IPS-20b (cell line): ENCODE measurements around the gene MALRD1.
"Not testable (repeated sequence)": the region's sequence is repeated elsewhere in the genome, so short reads cannot be mapped to it uniquely, and the experiment has no call there.

Experiments used
- H3K27ac ChIP-seq: one replicate; pipeline ENCODE4 v1.5.1; 2013; ENCODE audit warnings: low read length
- H3K27me3 ChIP-seq: 2 replicates; pipeline ENCODE4 v1.6.1; 2013; ENCODE audit warnings: mild to moderate bottlenecking, low read length, inconsistent platforms; ENCODE audit not compliant: insufficient read depth
- H3K36me3 ChIP-seq: 2 replicates; pipeline ENCODE4 v1.6.1; 2013; ENCODE audit warnings: low read depth, mild to moderate bottlenecking, inconsistent platforms, low read length, moderate library complexity; ENCODE audit not compliant: insufficient read depth
- H3K4me1 ChIP-seq: 2 replicates; pipeline ENCODE4 v1.6.1; 2013; ENCODE audit warnings: mild to moderate bottlenecking, control low read depth, inconsistent platforms, low read length, moderate library complexity; ENCODE audit not compliant: insufficient read depth
- H3K4me3 ChIP-seq: 2 replicates; pipeline ENCODE4 v1.5.1; 2013; ENCODE audit warnings: mild to moderate bottlenecking, low read length, inconsistent platforms
- H3K9ac ChIP-seq: 2 replicates; pipeline ENCODE4 v1.6.1; 2013; ENCODE audit warnings: low read depth, mild to moderate bottlenecking, inconsistent platforms, low read length, moderate library complexity
- H3K9me3 ChIP-seq: 2 replicates; pipeline ENCODE4 v1.6.1; 2013; ENCODE audit warnings: mild to moderate bottlenecking, low read depth, low read length, inconsistent platforms; ENCODE audit not compliant: insufficient read depth

Gene MALRD1

DNA sequence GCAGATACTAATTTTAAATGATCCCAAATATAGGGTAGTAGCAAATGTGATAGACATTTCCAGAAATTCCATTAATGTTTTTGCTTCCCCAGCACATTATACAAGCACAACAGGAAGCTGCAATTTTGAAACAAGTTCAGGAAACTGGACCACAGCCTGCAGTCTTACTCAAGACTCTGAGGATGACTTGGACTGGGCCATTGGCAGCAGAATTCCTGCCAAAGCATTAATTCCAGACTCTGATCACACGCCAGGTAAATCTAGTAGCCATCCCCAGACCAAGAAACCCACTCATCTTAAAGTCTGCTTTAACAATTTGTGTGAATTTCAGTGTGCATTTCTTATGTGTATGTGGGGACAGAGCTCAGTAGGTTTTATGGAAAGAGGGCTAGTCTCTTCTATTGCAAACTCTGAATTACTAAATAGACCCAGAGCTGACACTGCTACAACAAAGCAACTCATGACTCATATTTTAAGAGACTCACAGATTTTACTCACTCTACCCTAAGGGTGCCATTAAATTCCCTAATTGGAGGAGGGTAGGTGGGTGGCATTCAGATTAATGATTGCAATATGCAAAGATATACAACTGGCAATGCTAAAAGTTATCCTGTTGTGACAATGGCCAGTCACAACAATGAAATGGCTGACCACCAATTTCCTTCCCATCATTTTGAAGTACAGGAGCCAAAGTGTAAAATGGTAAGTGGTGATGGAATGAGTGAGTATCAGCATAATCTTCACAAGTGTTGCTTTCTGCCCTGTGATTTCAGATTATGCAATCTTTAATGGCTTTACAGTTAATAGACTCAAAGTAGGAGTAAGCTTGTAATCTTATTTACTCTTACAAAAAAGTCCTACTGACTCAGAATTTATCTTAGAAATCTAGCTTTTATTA lies 450.0 kb downstream of the MALRD1 start:
- H3K9ac ChIP-seq: no peak overlapping the region
- H3K27ac ChIP-seq: no peak overlapping the region
- H3K4me1 ChIP-seq: peaks cover 3% of the 10 kb centered on the region; the same call in 1 of the 2 replicates
- no peaks in the 10 kb centered on the region for H3K27me3 ChIP-seq
- no peaks in the 10 kb centered on the region for H3K36me3 ChIP-seq
- H3K4me3 ChIP-seq: no peak overlapping the region
- no peaks in the 10 kb centered on the region for H3K9me3 ChIP-seq

DNA sequence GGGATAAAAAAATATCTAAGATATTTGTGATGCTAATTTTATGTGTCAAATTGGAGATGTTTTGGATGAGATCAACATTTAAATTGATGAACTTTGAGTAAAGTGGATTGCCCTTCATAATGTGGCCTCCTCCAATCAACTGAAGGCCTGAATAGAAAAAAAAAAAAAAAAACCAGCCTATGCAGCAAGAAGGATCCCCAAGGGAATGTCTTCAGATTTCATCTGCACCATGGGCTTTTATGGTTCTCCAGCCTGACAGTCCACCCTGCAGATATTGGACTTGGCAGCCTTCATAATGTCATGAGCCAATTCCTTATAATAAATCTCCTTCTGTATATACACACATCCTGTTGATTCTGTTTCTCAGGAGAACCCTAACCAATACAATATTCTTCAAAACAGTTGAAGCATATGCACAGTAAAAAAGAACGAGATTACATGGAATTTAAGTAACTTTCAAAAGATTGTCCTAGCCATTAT lies 450.7 kb downstream of the MALRD1 start:
- H3K27ac ChIP-seq: no peak overlapping the region

DNA sequence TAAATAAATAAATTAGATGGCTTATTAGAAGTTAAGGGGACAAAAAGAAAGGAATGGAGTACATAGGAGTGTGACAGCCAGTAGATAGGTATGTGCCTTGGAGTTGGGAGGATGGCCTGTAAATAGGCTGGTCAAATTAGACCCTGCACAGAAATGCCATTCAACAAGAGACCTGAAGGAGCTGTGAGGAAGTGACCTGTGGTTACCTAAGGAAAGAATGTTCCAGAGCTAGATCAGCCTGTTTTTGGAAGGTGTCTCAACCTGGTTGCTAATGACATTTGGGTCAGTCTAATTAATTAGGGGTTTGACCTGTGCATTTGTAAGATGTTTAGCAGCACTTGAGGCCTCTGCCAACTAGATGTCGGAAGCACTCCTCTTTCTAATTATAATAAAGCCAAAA lies 452.4 kb downstream of the MALRD1 start:
- H3K27me3 ChIP-seq: no peaks in the 10 kb centered on the region
- no peaks in the 10 kb centered on the region for H3K9me3 ChIP-seq
- no peak overlapping the region for H3K27ac ChIP-seq
- no peaks in the 10 kb centered on the region for H3K4me1 ChIP-seq
- H3K9ac ChIP-seq: no peak overlapping the region
- H3K4me3 ChIP-seq: no peak overlapping the region
- H3K36me3 ChIP-seq: no peaks in the 10 kb centered on the region

More for the DNA sequence above, 450.7 kb downstream of the MALRD1 start:
- Histone ChIP-seq H3K4me1 (peaks cover 3% of the 10 kb centered on the region; the same call in 1 of the 2 replicates), H3K9me3 (no peaks in the 10 kb centered on the region), H3K9ac (no peak overlapping the region), H3K36me3 (no peaks in the 10 kb centered on the region), H3K4me3 (no peak overlapping the region), H3K27me3 (no peaks in the 10 kb centered on the region)

GRCh38 chr10:19505320-19506312 lies 457.0 kb downstream of the MALRD1 start:
- Histone ChIP-seq H3K4me1 (peaks cover 9% of the 10 kb centered on the region; the same call in 1 of the 2 replicates), H3K9ac (no peak overlapping the region), H3K9me3 (no peaks in the 10 kb centered on the region), H3K36me3 (no peaks in the 10 kb centered on the region), H3K27ac (no peak overlapping the region), H3K27me3 (no peaks in the 10 kb centered on the region), H3K4me3 (no peak overlapping the region)

DNA sequence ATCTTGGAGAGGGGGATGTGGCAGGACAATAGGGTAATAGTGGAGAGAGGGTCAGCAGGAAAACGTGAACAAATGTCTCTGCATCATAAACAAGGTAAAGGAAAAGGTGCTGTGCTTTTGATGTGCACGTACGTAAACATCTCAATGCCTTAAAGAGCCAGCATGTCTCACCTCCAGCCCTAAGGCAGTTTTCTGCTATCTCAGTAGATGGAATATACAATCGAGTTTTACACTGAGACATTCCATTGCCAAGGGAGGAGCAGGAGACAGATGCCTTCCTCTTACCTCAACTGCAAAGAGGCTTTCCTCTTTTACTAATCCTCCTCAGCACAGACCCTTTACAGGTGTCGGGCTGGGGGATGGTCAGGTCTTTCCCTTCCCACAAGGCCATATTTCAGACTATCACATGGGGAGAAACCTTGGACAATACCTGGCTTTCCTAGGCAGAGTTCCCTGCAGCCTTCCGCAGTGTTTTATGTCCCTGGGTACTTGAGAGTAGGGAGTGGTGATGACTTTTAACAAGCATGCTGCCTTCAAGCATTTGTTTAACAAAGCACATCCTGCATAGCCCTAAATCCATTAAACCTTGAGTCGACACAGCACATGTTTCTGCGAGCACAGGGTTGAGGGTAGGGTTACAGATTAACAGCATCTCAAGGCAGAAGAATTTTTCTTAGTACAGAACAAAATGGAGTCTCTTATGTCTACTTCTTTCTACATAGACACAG lies 461.6 kb downstream of the MALRD1 start:
- not testable (repeated sequence) for H3K36me3 ChIP-seq, H3K27me3 ChIP-seq, H3K4me3 ChIP-seq, H3K9ac ChIP-seq, H3K9me3 ChIP-seq, H3K27ac ChIP-seq
- H3K4me1 ChIP-seq: peaks cover 15% of the 10 kb centered on the region; the same call in 1 of the 2 replicates

GRCh38 chr10:19518109-19518508 lies 469.5 kb downstream of the MALRD1 start:
- H3K27ac ChIP-seq: no peak overlapping the region
- H3K36me3 ChIP-seq: no peaks in the 10 kb centered on the region
- H3K4me1 ChIP-seq: no peaks in the 10 kb centered on the region
- H3K4me3 ChIP-seq: no peak overlapping the region
- no peak overlapping the region for H3K9ac ChIP-seq
- H3K27me3 ChIP-seq: no peaks in the 10 kb centered on the region
- peaks cover 14% of the 10 kb centered on the region for H3K9me3 ChIP-seq

GRCh38 chr10:19518632-19519031 lies 470.0 kb downstream of the MALRD1 start:
- H3K4me1 ChIP-seq: no peaks in the 10 kb centered on the region
- H3K4me3 ChIP-seq: no peak overlapping the region
- no peak overlapping the region for H3K27ac ChIP-seq
- H3K9ac ChIP-seq: no peak overlapping the region
- H3K27me3 ChIP-seq: no peaks in the 10 kb centered on the region
- H3K9me3 ChIP-seq: peaks cover 14% of the 10 kb centered on the region
- H3K36me3 ChIP-seq: no peaks in the 10 kb centered on the region

DNA sequence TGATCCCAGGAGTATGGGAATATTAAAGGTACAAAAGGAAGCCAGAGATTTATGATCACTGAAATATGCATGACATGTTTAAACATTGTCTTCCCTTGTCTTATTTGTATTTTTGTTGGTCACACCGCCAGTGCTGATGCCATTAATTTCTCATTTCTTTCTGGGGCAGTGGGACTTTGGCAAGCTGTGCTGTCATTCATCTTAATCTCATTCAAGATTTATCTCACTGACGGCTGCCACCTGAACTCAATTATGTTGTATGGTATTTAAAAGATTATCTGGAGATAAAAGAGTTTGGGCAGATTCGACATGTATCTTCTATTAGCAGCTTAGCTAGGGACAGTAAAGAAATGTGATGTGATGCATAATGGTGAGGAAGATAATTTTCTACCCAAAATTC lies 482.7 kb downstream of the MALRD1 start:
- no peak overlapping the region for H3K4me3 ChIP-seq
- no peaks in the 10 kb centered on the region for H3K9me3 ChIP-seq
- H3K27me3 ChIP-seq: no peaks in the 10 kb centered on the region
- no peak overlapping the region for H3K27ac ChIP-seq
- H3K36me3 ChIP-seq: no peaks in the 10 kb centered on the region
- H3K4me1 ChIP-seq: no peaks in the 10 kb centered on the region
- no peak overlapping the region for H3K9ac ChIP-seq

DNA sequence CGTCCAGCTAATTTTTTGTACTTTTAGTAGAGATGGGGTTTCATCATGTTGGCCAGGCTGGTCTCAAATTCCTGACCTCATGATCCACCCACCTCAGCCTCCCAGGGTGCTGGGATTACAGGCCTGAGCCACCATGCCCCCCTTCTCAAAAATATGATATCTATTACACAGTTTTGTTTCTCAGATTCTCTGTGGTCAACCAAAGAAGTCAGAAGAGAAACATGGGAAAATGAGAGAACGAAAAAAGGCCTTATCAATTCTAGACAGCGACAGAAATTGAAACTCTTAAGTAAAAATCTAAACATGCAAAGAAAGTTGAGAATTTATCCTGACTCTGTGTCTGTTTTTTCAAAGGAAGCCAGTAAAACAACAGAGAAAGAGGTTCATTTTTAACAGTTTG lies 483.8 kb downstream of the MALRD1 start:
- Histone ChIP-seq H3K27ac (no peak overlapping the region), H3K4me1 (no peaks in the 10 kb centered on the region), H3K9me3 (no peaks in the 10 kb centered on the region), H3K9ac (no peak overlapping the region), H3K36me3 (no peaks in the 10 kb centered on the region), H3K27me3 (no peaks in the 10 kb centered on the region), H3K4me3 (no peak overlapping the region)

DNA sequence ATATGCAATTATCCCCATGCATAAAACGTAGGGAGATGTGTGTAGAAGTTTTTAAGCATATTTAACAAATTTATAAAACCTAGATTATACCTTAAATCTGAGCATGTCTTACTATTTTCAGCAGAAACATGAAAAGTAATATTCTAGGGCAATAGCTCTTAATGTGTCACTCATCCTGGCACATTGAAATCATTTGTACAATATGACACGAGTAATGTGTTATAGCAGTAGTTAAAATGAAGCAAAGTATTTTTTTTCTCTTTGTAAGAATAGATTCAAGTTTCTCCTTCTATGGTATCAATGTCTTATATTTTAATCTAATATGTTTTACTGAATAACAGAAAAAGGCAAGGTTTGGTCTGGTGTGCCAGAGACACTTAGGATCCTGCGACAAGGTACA lies 492.7 kb downstream of the MALRD1 start:
- no peak overlapping the region for H3K9ac ChIP-seq
- no peaks in the 10 kb centered on the region for H3K27me3 ChIP-seq
- no peak overlapping the region for H3K4me3 ChIP-seq
- no peaks in the 10 kb centered on the region for H3K4me1 ChIP-seq
- no peak overlapping the region for H3K27ac ChIP-seq
- H3K36me3 ChIP-seq: no peaks in the 10 kb centered on the region
- no peaks in the 10 kb centered on the region for H3K9me3 ChIP-seq

DNA sequence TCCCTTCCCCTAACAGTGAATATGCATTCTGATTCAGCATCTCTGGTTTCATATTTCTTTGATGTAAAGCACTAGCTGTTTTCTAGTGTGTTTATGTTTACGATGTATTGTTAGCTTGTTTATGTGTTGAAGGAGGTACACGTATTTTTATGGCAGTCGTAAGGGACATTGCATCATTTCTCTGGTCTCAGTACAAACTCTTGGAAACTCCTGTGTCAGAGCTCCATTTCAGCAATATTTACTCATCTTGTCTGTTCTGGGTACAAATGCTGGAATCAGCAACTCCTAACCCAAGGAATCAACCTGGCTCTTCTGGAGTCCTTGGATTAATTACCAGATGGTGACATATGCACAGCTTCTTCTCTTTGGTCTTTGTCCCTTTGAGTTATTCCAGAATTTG lies 497.6 kb downstream of the MALRD1 start:
- H3K9ac ChIP-seq: no peak overlapping the region
- H3K4me1 ChIP-seq: no peaks in the 10 kb centered on the region
- H3K4me3 ChIP-seq: no peak overlapping the region
- no peaks in the 10 kb centered on the region for H3K9me3 ChIP-seq
- no peaks in the 10 kb centered on the region for H3K36me3 ChIP-seq
- no peak overlapping the region for H3K27ac ChIP-seq
- no peaks in the 10 kb centered on the region for H3K27me3 ChIP-seq
